GM21381 (cell line): ENCODE data around the gene POLE.

Source experiments
- ATAC-seq: cut with Tn5 transposase; IDR thresholded peaks from one replicate; pipeline ENCODE4 v1.9.1; 2021; ENCODE audit warnings: mild to moderate bottlenecking, moderate library complexity; ENCODE audit not compliant: unreplicated experiment

The POLE gene

DNA sequence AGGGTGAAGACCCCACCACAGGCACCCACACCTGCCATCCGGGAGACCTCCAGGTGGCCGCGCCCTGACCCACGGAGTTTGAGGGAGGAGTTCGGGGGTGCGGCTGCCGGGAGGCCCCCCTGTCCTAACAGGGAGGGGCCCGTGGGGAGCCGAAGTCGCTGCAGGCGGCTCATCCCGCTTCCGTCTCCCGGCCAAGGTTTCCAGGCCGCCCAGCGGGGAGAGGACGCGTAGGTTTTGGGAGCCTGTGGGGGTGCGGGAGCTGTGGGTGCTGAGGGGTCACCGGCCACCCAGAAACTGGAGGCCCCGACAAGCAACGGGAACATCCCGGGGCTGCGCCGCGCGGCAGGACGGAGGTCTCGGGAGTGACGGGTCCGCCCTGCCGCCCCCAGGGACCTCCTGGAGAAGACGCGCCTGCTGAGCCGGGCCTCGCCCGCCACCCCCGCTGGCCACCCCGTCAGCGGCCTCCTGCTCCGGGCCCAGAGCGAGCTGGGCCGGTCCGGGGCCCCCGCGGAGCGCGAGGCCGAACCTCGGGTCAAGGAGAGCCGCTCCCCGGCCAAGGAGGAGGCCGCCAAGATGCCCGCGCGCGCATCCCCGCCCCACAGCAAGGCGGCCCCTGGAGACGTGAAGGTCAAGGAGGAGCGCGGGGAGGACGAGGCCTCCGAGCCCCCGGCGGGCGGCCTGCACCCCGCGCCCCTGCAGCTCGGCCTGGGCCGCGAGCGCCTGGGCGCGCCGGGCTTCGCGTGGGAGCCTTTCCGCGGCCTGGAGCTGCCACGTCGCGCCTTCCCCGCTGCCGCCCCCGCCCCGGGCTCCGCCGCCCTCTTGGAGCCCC is 104.3 kb downstream of the POLE start:
- no peak for ATAC-seq

DNA sequence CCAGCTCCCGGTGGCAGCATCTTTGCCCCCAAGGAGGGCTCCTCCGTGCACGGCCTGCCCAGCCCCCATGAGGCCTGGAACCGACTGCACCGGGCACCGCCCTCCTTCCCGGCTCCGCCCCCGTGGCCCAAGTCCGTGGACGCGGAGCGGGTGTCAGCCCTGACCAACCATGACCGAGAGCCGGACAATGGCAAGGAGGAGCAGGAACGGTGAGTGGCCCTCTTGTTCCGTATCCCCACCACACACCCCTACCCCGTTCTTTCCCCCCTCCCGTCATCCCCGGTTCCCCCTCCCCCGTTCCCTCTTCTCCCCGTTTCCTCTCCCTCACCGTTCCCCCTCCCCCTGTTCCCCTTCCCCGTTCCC is 105.1 kb downstream of the POLE start:
- no peak for ATAC-seq

DNA sequence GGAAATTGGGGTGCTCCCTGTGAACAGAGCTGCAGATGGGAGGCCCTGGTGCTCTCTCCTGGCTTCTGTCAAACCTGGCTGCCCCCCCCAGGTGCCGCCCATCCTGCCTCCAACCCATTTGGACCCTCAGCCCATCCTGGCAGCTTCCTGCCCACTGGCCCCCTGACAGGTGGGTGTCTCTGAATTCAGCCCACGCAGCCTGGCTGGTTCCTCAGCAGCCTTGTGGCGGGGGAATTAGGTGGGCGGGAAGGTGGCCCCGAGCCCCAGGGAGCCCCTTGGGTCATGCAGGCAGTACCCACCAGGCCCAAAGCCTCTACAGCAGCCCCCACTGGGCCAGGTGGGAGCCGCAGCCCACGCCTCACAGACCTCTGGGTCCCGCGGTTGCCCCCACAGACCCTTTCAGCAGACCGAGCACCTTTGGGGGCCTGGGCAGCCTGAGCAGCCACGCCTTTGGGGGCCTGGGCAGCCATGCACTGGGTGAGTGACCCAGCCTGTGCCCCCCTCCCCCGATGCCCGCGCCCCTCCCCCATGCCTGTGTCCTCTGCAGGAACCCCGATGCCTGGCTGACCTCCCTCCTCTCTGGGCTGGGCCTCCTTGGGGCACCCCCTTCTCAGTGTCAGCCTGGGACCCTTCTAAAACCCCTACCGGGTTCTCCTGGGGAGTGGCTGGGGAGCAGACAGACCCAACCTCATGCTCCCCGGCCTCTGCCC is 105.6 kb downstream of the POLE start:
- no peak for ATAC-seq

DNA sequence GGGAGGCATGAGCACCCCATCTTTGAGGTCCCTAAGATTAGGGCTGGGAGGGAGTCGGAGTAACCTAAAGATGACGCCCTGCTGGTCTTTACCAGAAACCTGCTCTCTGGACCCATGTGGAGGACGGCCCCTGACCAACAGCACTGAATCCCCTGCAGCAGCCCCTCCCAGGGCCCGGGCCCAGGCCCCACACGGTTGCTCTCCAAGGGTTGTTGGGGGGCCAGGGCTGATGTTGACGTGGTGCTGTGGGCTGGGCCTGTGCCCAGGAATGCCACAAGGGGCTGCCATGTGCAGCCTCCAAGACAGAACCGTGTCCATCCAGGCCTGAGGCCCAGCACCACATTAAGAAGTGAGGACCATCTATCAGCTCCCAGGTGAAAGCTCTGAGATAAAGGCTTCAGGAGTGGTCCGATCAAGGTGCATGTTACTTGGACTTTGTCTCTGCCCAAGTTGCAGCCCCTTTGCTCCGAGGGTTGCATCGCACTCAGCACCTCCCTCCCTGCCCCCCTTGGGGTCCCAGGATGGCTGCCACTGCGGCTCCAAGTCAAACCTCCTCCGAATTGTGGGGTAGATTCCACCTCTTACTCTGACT is 106.3 kb downstream of the POLE start:
- ATAC-seq, result no peak

DNA sequence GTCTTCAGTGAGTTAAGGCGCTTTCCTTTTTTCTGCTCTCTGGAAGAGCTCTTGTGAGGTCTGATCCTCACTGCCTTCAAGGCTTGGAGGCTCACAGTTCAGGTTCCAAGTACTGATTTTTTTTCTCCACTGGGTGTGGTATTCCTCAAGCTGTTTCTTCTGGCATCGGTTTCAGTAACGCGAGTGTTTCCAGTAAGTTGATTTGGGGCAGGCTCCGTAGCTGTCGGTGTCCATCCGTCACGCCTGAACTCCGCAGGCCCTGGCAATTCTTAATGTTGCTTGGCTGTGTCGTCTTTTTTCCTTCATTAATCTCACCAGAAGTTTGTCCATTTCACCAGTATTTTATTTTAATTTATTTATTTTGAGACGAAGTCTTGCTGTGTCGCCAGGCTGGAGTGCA is 107.4 kb downstream of the POLE start:
- ATAC-seq, result no peak

DNA sequence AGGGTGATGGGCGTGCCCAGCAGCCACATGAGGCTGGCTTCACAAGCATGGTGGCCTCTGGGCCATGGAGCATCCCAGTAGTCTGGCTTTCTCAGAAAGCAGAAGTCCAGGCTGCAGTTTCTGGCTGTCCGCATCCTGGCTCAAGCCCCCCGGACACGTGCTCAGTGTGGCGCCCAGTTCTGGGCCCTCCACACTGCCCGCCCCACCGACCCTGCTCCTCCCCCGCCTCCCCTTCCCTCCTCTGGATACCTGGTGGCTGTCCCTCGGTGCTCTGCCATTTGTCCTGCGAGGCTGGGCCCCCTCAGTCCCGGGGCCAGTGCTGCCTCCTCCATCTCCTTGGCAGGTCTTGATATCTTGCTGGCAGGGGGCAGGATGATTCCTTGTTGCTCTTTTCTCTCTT is 108.3 kb downstream of the POLE start:
- no peak for ATAC-seq

DNA sequence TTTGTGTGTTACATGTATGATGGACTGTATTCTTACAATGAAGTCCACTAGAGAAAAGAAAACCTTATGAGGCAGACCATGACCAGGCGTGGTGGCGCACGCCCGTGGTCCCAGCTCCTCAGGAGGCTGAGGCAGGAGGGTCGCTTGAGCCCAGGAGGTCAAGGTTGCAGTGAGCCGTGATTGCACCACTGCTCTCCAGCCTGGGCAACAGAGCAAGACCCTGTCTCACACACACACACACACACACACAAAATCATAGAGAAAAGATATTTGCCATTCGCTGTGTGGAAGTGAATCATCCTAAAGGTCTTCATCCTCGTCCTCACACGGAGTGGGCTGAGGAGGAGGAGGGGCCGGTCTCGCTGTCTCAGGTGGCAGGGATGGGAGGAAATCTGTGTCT is 109.0 kb downstream of the POLE start:
- no peak for ATAC-seq

DNA sequence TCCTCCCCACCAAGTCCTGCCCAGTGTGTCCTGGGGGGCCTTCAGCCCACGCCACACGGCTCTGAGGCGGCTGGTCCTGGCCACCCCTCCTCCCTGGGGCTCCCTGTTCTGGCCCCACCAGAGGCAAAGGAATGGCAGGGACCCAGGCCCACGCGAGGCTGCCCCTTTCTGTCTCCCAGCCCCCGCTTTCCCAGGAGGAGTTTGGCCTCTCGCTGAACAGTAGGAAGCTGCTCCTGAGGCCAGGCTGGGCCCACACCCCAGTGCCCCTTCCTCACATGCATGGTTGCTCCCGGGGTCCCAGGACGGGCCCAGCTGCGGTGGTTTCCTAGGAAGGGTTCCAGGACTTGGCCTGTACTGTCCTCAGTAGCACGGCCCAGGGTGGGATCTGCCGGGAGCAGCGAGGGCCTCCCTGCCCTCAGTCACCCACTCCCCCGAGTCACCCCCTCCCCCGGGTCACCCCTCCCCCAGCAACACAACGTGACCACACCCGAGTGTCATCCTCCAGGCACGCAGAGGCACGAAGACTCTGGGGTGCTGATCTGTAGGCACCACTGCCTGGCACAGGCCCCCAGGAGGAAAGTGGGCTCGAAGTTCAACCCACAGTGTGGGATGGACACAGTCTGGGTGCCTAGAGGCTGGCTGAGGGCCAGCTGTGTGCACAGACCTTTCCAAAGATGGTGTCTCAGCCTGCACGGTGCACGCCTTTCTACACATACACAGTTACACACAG is 109.8 kb downstream of the POLE start:
- ATAC-seq, result no peak

DNA sequence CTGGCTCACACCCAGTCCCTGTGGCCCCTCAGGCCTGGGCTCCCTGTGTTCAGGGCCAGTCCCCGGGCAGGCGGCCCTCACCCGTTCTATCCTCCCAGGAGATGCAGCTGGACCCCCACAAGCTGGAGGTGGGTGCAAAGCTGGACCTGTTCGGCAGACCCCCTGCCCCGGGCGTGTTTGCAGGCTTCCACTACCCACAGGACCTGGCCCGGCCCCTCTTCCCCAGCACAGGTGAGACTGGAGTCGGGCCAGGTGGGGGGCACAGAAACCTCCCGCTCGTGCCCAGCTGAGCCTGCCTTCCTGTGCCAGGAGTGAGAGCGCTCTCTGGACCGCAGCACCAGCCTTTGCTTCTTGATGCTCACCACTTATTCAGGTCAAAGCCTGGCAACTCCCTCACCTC is 110.4 kb downstream of the POLE start:
- no peak for ATAC-seq

DNA sequence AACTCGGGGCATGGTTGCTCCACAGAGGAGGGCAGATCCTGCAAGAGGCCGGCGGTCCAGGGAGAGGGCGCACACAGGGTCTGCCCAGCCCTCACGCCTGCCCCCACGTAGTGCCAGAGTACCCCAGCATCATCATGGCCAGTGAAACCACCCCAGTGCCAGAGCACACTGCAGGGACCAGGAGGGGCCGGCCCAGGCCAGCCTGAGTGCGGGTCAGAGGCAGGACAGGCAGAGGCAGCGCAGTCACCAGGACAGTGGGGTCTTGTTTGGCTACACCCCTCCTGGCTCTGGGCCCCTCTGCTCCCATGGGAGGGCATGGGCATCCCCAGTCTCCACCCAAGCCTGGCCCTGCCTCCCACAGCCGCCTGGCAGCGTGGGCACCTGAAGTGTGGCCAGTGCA is 111.5 kb downstream of the POLE start:
- ATAC-seq, result no peak

DNA sequence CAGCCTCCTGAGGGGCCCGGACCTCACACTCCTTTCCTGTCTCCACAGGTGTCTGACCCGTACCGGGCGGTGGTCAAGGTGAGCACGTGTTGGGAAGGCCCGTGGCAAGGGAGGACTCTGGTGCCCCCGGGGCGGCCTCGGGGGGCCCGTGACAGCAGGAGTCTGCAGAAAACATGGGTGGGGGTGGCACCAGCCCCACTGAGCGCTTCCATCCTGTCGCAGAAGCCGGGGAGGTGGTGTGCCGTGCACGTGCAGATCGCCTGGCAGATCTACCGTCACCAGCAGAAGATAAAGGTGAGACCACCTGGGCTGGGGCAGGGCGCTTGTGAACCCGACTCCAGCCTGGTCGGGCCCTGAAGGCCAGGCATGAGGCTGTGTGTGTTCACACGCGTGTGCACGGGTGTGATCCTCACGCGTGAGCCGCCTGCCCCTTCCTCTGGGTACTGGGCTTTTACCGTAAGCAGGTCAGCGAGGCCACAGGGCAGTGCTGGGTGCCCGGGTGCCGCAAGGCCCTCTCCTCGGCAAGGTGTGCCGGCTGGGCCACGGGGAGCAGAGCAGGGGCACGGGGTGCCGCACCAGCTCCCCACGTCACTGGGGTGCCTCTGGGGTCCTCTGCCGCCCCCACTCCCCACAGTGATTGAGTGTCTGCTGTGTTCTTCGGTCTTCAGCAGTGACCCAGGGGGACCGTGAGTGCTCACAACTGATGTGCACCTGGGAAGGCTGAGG is 112.7 kb downstream of the POLE start:
- no peak for ATAC-seq
